CD4-positive, alpha-beta T cell treated with Interleukin-17A for 4 hours (primary cell): Measurements from ENCODE around the gene CLASP1.
"Not testable (repeated sequence)": the region's sequence is repeated elsewhere in the genome, so short reads cannot be mapped to it uniquely, and the experiment has no call there.

Experiments used
- DNase-seq: peaks from one replicate; pipeline ENCODE4 v3.0.0-alpha.2; 2020; ENCODE audit warnings: mixed read lengths

The CLASP1 gene

GRCh38 chr2:121468936-121469335 lies 180.3 kb downstream of the CLASP1 start:
- DNase-seq: no peak

GRCh38 chr2:121459291-121459690 lies 190.0 kb downstream of the CLASP1 start:
- DNase-seq: no peak

- DNase-seq: no peak
These were observed 192.9 kb downstream of the CLASP1 start for GRCh38 chr2:121456325-121456724.

- no peak for DNase-seq
These were observed 193.8 kb downstream of the CLASP1 start for GRCh38 chr2:121455446-121455845.

GRCh38 chr2:121454549-121455090 lies 194.6 kb downstream of the CLASP1 start:
- no peak for DNase-seq

- no peak for DNase-seq
These were observed 197.9 kb downstream of the CLASP1 start for GRCh38 chr2:121451398-121451797.

GRCh38 chr2:121450301-121450700 lies 199.0 kb downstream of the CLASP1 start:
- no peak for DNase-seq

- DNase-seq: no peak
These were observed 202.5 kb downstream of the CLASP1 start for GRCh38 chr2:121446647-121447241.

- no peak for DNase-seq
These were observed 206.4 kb downstream of the CLASP1 start for GRCh38 chr2:121442889-121443288.

- not testable (repeated sequence) for DNase-seq
These were observed 211.0 kb downstream of the CLASP1 start for GRCh38 chr2:121438290-121438689.

- DNase-seq: no peak
These were observed 212.3 kb downstream of the CLASP1 start for GRCh38 chr2:121436918-121437317.

GRCh38 chr2:121435790-121436189 lies 213.5 kb downstream of the CLASP1 start:
- DNase-seq: no peak

- no peak for DNase-seq
These were observed 218.0 kb downstream of the CLASP1 start for GRCh38 chr2:121431214-121431613.

- DNase-seq: no peak
These were observed 219.2 kb downstream of the CLASP1 start for GRCh38 chr2:121429927-121430520.

- DNase-seq: no peak
These were observed 220.0 kb downstream of the CLASP1 start for GRCh38 chr2:121429119-121429903.

- no peak for DNase-seq
These were observed 222.0 kb downstream of the CLASP1 start for GRCh38 chr2:121427187-121427689.

GRCh38 chr2:121420486-121420885 lies 228.8 kb downstream of the CLASP1 start:
- DNase-seq: no peak

GRCh38 chr2:121419081-121419699 lies 230.1 kb downstream of the CLASP1 start:
- no peak for DNase-seq

GRCh38 chr2:121418494-121419058 lies 230.7 kb downstream of the CLASP1 start:
- DNase-seq: no peak

- no peak for DNase-seq
These were observed 231.4 kb downstream of the CLASP1 start for GRCh38 chr2:121417826-121418225.

- DNase-seq: no peak
These were observed 233.5 kb downstream of the CLASP1 start for GRCh38 chr2:121415727-121416126.

GRCh38 chr2:121412349-121412748 lies 236.9 kb downstream of the CLASP1 start:
- no peak for DNase-seq

GRCh38 chr2:121409966-121410365 lies 239.3 kb downstream of the CLASP1 start:
- no peak for DNase-seq
